ENCODE measurements around the gene CCDC187.

DNA sequence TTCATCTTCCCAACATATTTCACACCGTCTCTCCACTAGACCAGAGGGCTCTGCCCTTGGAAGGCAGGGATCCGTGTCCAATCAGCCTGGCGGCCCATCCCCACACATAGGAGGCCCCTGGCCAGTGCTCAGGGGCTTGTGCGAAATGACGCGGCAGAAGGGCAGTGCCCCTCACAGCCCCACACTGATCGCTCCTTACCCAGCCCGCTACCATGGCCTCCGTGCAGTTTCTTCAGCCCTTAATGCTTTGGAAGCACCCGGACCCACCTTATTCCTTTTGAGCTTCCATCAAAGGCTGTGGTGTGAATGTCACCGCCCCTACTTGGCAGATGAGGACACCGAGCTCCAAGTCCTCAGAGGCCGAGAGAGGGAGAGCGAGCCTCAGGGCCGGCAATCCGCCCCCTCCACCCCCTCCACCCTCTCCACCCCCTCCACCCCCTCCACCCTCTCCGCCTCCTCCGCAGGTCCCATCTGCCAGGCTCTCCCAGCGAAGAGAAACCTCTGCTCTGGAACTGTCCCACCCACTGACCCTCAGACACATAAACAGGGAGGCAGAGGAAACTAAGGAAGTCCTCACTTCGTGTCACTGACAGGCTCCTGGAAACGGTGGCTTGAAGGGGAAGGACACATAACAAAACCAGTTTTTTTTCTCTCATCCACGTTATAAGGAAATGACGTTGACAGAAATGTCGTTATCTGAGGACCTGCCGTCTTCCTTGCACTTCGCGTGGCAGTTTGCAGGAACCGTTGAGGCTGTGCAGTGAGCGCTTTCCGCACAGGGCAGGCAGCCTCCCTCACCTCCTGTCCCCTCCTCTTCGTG, 72.2 kb downstream of the CCDC187 start:
- TF ChIP-seq, protein P1, sequence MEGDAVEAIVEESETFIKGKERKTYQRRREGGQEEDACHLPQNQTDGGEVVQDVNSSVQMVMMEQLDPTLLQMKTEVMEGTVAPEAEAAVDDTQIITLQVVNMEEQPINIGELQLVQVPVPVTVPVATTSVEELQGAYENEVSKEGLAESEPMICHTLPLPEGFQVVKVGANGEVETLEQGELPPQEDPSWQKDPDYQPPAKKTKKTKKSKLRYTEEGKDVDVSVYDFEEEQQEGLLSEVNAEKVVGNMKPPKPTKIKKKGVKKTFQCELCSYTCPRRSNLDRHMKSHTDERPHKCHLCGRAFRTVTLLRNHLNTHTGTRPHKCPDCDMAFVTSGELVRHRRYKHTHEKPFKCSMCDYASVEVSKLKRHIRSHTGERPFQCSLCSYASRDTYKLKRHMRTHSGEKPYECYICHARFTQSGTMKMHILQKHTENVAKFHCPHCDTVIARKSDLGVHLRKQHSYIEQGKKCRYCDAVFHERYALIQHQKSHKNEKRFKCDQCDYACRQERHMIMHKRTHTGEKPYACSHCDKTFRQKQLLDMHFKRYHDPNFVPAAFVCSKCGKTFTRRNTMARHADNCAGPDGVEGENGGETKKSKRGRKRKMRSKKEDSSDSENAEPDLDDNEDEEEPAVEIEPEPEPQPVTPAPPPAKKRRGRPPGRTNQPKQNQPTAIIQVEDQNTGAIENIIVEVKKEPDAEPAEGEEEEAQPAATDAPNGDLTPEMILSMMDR (IDR thresholded peaks at IDR 0.05): no peak
- TF ChIP-seq POLR2A (IDR thresholded peaks at IDR 0.05): no peak
- TF ChIP-seq POLR2AphosphoS5 (IDR thresholded peaks at IDR 0.05): no peak

Data from upper lobe of left lung (tissue), 4 donors.